Neuronal stem cell (in vitro differentiated cells): ENCODE results near the gene POLR1A.
A peak's percentile ranks its signal among the peaks of the same experiment; 100 is the strongest.

Experiments
- DNase-seq: peaks from one replicate; pipeline ENCODE4 v3.0.0-alpha.2; 2013; ENCODE audit warnings: low spot score
- H2AFZ ChIP-seq: one replicate; pipeline ENCODE4 v1.6.1; 2013; ENCODE audit warnings: mild to moderate bottlenecking, low read length, inconsistent platforms
- H2AK5ac ChIP-seq: 2 replicates; pipeline ENCODE4 v1.6.1; 2013; ENCODE audit warnings: low read depth, mild to moderate bottlenecking, inconsistent platforms, low read length, moderate library complexity, mixed read lengths
- H2BK120ac ChIP-seq: 2 replicates; pipeline ENCODE4 v1.6.1; 2013; ENCODE audit warnings: low read depth, mild to moderate bottlenecking, inconsistent platforms, low read length, moderate library complexity, mixed read lengths
- H2BK12ac ChIP-seq: one replicate; pipeline ENCODE4 v1.6.1; 2013; ENCODE audit warnings: low read length, inconsistent platforms
- H2BK15ac ChIP-seq: 2 replicates; pipeline ENCODE4 v1.6.1; 2013; ENCODE audit warnings: mild to moderate bottlenecking, low read length, inconsistent platforms, mixed read lengths
- H2BK5ac ChIP-seq: one replicate; pipeline ENCODE4 v1.6.1; 2013; ENCODE audit warnings: inconsistent platforms, mild to moderate bottlenecking, low read length, moderate library complexity
- H3K14ac ChIP-seq: one replicate; pipeline ENCODE4 v1.6.1; 2013; ENCODE audit warnings: low read length, inconsistent platforms
- H3K18ac ChIP-seq: 2 replicates; pipeline ENCODE4 v1.6.1; 2013; ENCODE audit warnings: low read length, inconsistent platforms
- H3K23ac ChIP-seq: 2 replicates; pipeline ENCODE4 v1.6.1; 2013; ENCODE audit warnings: low read depth, mild to moderate bottlenecking, mixed read lengths, low read length, inconsistent platforms; ENCODE audit not compliant: poor library complexity
- H3K27ac ChIP-seq: replicated peaks from 3 replicates; pipeline ENCODE4 v1.5.1; 2013; ENCODE audit warnings: low read length, inconsistent platforms
- H3K27me3 ChIP-seq, 3 experiments: 2 replicates each; pipeline ENCODE4 v1.6.1; 2013; ENCODE audit warnings: low read length in 3 of 3, mild to moderate bottlenecking in 2 of 3, inconsistent platforms in 1 of 3, low read depth in 1 of 3, mixed read lengths in 1 of 3, moderate library complexity in 1 of 3; ENCODE audit not compliant: control insufficient read depth in 3 of 3, insufficient read depth in 3 of 3
- H3K36me3 ChIP-seq, 2 donors: replicated peaks in 1 of 2; 2 replicates each; pipeline ENCODE4 v1.6.1; 2013; ENCODE audit warnings: low read length in 2 of 2; ENCODE audit not compliant: control insufficient read depth in 2 of 2, insufficient read depth in 2 of 2
- H3K4ac ChIP-seq: 2 replicates; pipeline ENCODE4 v1.6.1; 2013; ENCODE audit warnings: inconsistent platforms, mild to moderate bottlenecking, low read length, moderate library complexity
- H3K4me1 ChIP-seq, 2 donors: 1 replicate in 1 of 2; 2 replicates in 1 of 2; pipeline ENCODE4 v1.6.1; 2013; ENCODE audit warnings: low read length in 2 of 2, low read depth in 1 of 2; ENCODE audit not compliant: control insufficient read depth in 2 of 2, insufficient read depth in 1 of 2
- H3K4me2 ChIP-seq: one replicate; pipeline ENCODE4 v1.6.1; 2013; ENCODE audit warnings: mild to moderate bottlenecking, low read length, inconsistent platforms; ENCODE audit not compliant: insufficient read depth, poor library complexity, severe bottlenecking
- H3K4me3 ChIP-seq, 2 donors: 2 replicates each; pipeline ENCODE4 v1.5.1; 2013; ENCODE audit warnings: low read length in 2 of 2, mild to moderate bottlenecking in 2 of 2, inconsistent platforms in 1 of 2, moderate library complexity in 1 of 2
- H3K79me1 ChIP-seq: one replicate; pipeline ENCODE4 v1.6.1; 2013; ENCODE audit warnings: low read depth, mild to moderate bottlenecking, inconsistent platforms, low read length, moderate library complexity
- H3K9ac ChIP-seq: one replicate; pipeline ENCODE4 v1.6.1; 2013; ENCODE audit warnings: mild to moderate bottlenecking, low read depth, low read length, inconsistent platforms; ENCODE audit not compliant: poor library complexity
- H3K9me3 ChIP-seq, 2 donors: replicated peaks in 1 of 2; 2 replicates each; pipeline versions ENCODE3 to v1.6.1; 2013; ENCODE audit warnings: low read length in 2 of 2, mild to moderate bottlenecking in 2 of 2, inconsistent platforms in 1 of 2, low read depth in 1 of 2, mixed read lengths in 1 of 2, moderate library complexity in 1 of 2; ENCODE audit not compliant: control insufficient read depth in 2 of 2, insufficient read depth in 1 of 2
- H4K8ac ChIP-seq: one replicate; pipeline ENCODE4 v1.6.1; 2013; ENCODE audit warnings: low read depth, mild to moderate bottlenecking, inconsistent platforms, low read length, moderate library complexity
- H4K91ac ChIP-seq: one replicate; pipeline ENCODE4 v1.6.1; 2013; ENCODE audit warnings: low read length, low read depth, mild to moderate bottlenecking, inconsistent platforms; ENCODE audit not compliant: poor library complexity
- WGBS, 2 donors: extraction: QIAGEN DNeasy Blood & Tissue Kit; methylation state at CpG; one replicate each; pipeline ENCODE4 v1.1.7; 2013; ENCODE audit warnings: missing lambda C conversion rate in 2 of 2, mixed read lengths in 1 of 2; ENCODE audit not compliant: insufficient read length in 2 of 2, insufficient replicate concordance in 1 of 2; ENCODE audit errors: extremely low coverage in 2 of 2; 5-methylcytosine and 5-hydroxymethylcytosine counted together

POLR1A gene

GRCh38 chr2:86033751-86034692 lies 71.7 kb downstream of the POLR1A start:
- Histone ChIP-seq H2BK12ac (no peak overlapping the region), H3K14ac (no peak overlapping the region), H3K4me2 (no peak overlapping the region), H2AK5ac (no peak overlapping the region), H4K91ac (no peak overlapping the region), H3K18ac (no peak overlapping the region), H3K4ac (no peak overlapping the region), H2BK120ac (no peak overlapping the region), H3K27me3 (no peaks in the 10 kb centered on the region), H2AFZ (no peak overlapping the region), H3K27ac (no peak overlapping the region), H3K4me3 (no peak overlapping the region), H3K36me3 (peaks cover 63 to 94% of the 10 kb centered on the region in 2 donors), H3K23ac (no peak overlapping the region), H2BK15ac (no peak overlapping the region), H3K9me3 (no peaks in the 10 kb centered on the region), H2BK5ac (no peak overlapping the region), H3K4me1 (peaks cover 11 to 28% of the 10 kb centered on the region in 2 donors), H4K8ac (no peak overlapping the region), H3K9ac (no peak overlapping the region), H3K79me1 (peaks cover 5% of the 10 kb centered on the region)
- no peak for DNase-seq
- no CpG with 5 or more reads among the region's 20 CpGs for WGBS, 2 donors

GRCh38 chr2:86032861-86033595 lies 72.7 kb downstream of the POLR1A start:
- Histone ChIP-seq H2BK12ac (no peak overlapping the region), H3K18ac (no peak overlapping the region), H3K27me3 (no peaks in the 10 kb centered on the region), H2AFZ (no peak overlapping the region), H4K8ac (no peak overlapping the region), H3K4me3 (no peak overlapping the region), H3K27ac (no peak overlapping the region), H2BK120ac (no peak overlapping the region), H3K14ac (no peak overlapping the region), H4K91ac (no peak overlapping the region), H3K79me1 (peaks cover 5% of the 10 kb centered on the region), H3K4ac (no peak overlapping the region), H3K36me3 (peaks cover 64 to 94% of the 10 kb centered on the region in 2 donors), H3K23ac (no peak overlapping the region), H2BK15ac (no peak overlapping the region), H3K4me2 (no peak overlapping the region), H3K4me1 (peaks cover 11 to 23% of the 10 kb centered on the region in 2 donors), H3K9ac (no peak overlapping the region), H2BK5ac (no peak overlapping the region), H2AK5ac (no peak overlapping the region), H3K9me3 (no peaks in the 10 kb centered on the region)
- no CpG with 5 or more reads among the region's 11 CpGs for WGBS, 2 donors
- no peak for DNase-seq

- Histone ChIP-seq H3K9ac (peak overlapping the region; percentile 44), H3K4me3 (no peak overlapping the region), H3K4me1 (peaks cover 5 to 11% of the 10 kb centered on the region in 2 donors), H4K8ac (no peak overlapping the region), H4K91ac (no peak overlapping the region), H2BK5ac (no peak overlapping the region), H2AFZ (no peak overlapping the region), H3K79me1 (peaks cover 5% of the 10 kb centered on the region), H3K18ac (no peak overlapping the region), H2BK12ac (no peak overlapping the region), H2BK15ac (no peak overlapping the region), H3K4ac (no peak overlapping the region), H2AK5ac (no peak overlapping the region), H3K4me2 (no peak overlapping the region), H3K27ac (no peak overlapping the region), H2BK120ac (no peak overlapping the region), H3K23ac (peak overlapping the region; percentile 20), H3K9me3 (no peaks in the 10 kb centered on the region), H3K14ac (peak overlapping the region; percentile 6), H3K36me3 (peaks cover 71 to 94% of the 10 kb centered on the region in 2 donors), H3K27me3 (no peaks in the 10 kb centered on the region)
- no CpG with 5 or more reads among the region's 4 CpGs for WGBS, 2 donors
- no peak for DNase-seq
Observed at GRCh38 chr2:86031606-86032005, 74.1 kb downstream of the POLR1A start.

GRCh38 chr2:86031151-86031550 lies 74.5 kb downstream of the POLR1A start:
- H2AK5ac ChIP-seq, result no peak overlapping the region
- no peak overlapping the region for H3K18ac ChIP-seq
- H3K4me2 ChIP-seq, result no peak overlapping the region
- no peak overlapping the region for H4K8ac ChIP-seq
- H3K27ac ChIP-seq, result no peak overlapping the region
- no peak overlapping the region for H2BK15ac ChIP-seq
- no peaks in the 10 kb centered on the region for H3K9me3 ChIP-seq
- H3K14ac ChIP-seq, result no peak overlapping the region
- no peak overlapping the region for H4K91ac ChIP-seq
- no peak for DNase-seq
- no peak overlapping the region for H2AFZ ChIP-seq
- H2BK12ac ChIP-seq, result no peak overlapping the region
- H3K4me1 ChIP-seq, result peaks cover 2 to 6% of the 10 kb centered on the region in 2 donors
- H3K23ac ChIP-seq, result peak overlapping the region; percentile 20
- H3K27me3 ChIP-seq, result no peaks in the 10 kb centered on the region
- H3K4ac ChIP-seq, result no peak overlapping the region
- H2BK5ac ChIP-seq, result no peak overlapping the region
- no peak overlapping the region for H2BK120ac ChIP-seq
- peaks cover 5% of the 10 kb centered on the region for H3K79me1 ChIP-seq
- peak overlapping the region; percentile 44 for H3K9ac ChIP-seq
- H3K36me3 ChIP-seq, result peaks cover 75 to 98% of the 10 kb centered on the region in 2 donors
- no peak overlapping the region for H3K4me3 ChIP-seq
- no CpG with 5 or more reads among the region's 14 CpGs for WGBS, 2 donors
